HG03060 (cell line): ENCODE data around the gene KLHL9.

Experiments used
- ATAC-seq: cut with Tn5 transposase; IDR thresholded peaks from one replicate; pipeline ENCODE4 v1.9.1; 2021; ENCODE audit warnings: low read depth, moderate number of reproducible peaks; ENCODE audit not compliant: unreplicated experiment

KLHL9 gene

GRCh38 chr9:21317956-21318923, 17.0 kb downstream of the KLHL9 start:
- peak; percentile 54 for ATAC-seq

- no peak for ATAC-seq
These were observed 18.3 kb downstream of the KLHL9 start for GRCh38 chr9:21316860-21317259.

DNA sequence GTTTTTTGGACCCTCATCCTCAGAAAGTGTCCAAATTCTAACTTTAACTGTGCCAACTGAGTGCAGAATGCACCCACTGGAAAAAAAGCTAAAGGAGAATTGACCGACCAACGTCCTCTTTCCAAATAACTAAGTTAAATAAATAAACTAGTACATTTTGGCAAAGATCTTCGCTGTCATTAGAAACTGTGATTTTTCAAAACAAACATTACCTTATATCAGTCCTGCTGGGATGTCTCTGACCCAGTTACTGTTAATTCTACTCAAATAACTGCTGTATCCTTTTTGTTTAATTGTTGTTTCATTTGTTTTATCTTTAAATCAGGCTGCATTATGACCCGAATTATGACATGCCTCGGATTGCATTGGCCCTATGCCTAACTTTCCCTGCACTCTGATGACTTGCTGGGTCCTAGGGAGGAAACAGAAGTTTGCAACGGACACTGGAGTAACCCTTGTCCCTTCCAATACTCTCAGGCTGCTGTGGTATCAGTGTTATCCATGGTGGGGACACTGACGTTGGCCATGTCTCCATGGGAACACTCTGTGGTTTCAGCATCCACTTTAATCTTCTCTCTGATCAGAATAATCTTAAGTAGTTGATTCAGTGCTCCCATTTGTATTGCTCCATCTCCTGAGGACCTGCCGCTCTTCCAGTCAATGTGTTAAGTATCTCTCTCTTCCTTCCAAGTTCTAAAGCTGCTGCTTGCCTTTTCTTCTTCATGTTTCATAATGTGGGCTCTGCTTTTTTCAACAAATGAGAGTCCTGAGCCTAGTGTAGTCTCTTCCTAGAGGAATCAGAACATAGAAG, 19.0 kb downstream of the KLHL9 start:
- no peak for ATAC-seq

DNA sequence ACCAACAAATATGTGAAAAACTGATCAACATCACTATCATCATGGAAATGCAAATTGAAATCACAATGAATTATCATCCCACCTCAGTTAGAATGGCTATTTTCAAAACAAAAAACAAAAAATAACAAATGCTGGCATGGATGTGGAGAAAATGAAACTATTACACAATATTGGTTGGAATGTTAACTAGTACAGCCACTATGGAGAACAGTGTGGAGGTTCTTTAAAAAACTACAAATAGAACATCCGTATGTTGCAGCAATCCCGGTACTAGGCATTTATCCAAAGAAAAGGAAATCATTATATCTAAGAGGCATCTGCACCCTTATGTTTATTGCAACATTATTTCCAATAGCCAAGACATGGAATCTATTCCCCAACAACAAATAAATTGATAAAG, 21.1 kb downstream of the KLHL9 start:
- ATAC-seq = no peak

GRCh38 chr9:21311889-21312288, 23.3 kb downstream of the KLHL9 start:
- ATAC-seq = no peak

DNA sequence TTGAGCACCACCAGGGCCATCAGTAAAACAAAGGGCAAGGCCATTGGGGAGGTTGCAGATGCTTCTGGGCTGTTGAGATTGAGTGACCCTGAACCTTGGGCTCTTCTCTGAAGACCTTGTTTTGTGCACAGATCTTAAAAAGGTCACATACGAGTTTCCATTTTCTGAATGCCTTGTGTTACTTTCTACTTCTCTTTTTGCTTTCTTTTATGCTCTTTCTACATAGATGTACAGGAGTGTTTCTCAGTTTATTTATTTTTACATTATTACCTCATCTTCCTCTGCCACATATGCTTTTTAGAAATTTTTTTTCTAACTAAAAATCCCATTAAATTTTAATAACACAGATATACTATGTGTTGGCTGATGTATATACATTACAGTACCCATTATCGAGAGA, 30.0 kb downstream of the KLHL9 start, which contains the start of gene IFNA5:
TSS of gene IFNA5 (minus strand) at position 101 of the 400 bp plus-strand sequence. CDS start at position 44, 57 bp downstream.
- no peak for ATAC-seq

- no peak for ATAC-seq
These were observed 39.2 kb downstream of the KLHL9 start for GRCh38 chr9:21295992-21296391.

DNA sequence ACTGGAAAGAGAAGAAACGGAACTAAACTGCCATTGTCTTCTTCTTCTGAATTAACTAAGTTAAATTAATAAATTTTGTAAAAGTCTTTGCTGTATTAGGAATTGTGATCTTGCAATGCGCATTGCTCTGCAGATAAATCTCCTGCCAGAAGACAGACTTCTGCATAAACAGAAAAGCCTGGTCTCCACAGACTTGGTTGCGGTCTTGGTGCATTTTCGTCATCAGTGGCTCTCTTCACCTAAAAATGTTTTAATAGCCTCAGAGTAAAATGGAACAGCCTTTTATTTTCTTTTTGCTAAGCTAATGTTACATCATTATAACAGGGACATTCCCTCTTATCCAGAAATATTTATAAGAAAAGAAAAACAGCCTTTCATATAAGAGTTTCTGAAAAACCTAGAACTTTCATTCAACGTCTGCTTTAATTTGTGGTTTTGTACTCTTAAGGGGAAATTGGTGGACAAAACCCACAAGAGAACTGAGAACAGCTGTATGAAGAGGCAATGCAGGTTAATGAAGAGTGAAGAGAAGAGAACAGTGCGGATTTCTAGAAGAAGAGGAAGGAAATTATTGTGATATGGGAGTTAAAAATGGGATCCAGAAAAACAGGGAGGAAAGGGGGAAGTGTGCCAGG, 40.2 kb downstream of the KLHL9 start:
- ATAC-seq = no peak

DNA sequence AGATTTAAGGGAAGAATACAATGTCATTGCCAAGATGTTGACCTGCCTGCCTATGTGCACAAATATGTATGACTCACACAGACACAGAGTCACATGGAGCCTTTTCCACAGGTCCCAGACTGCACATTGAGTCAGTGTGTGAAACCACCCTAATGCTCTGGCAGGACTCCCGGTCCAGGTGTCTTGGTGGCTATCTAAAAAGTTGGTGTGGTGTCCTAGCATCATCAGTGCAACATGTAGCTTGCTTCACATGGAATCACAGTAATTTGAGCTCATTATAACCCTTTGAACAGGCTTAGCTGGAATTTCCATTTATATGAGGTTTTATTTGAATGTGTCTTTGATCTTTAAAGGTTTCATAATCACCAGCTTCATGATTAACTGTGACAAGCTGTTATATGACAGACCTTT, 40.8 kb downstream of the KLHL9 start:
- ATAC-seq = peak; percentile 68

DNA sequence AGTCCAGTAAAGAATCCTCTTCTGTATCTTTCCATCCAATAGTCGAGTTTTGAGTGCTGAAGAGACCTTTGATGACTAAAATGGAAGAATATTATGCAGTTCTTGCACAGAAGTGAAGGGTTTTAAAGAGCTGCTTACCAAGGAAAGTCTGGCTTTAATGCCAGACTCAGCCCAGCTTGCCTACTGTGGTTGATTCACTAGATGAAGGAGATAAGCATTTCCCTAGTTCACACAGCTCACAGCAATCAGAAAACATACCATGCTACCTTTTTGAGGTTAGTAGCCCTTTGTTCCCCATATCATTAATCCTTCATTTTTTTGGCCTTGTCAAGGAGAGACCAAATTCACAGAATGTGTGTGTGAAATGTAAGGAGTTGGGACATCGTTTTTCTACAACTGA, 45.4 kb downstream of the KLHL9 start:
- ATAC-seq = no peak

DNA sequence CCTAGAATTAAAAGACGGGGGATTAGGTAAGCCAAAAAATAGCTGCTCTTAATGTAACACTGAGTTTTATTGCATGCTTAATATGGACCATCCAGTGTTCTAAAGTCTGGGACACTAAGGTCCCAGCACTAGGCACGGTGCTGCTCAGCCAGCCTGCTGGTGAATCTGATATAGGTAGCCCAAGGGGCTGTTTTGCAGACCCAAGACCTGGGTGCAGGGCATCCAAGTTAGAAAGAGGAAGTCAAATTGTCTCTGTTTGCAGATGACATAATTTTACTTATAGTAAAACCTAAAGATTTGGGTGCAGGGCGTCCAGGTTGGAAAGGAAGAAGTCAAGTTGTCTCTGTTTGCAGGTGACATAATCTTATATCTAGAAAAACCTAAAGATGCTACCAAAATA, 47.9 kb downstream of the KLHL9 start:
- ATAC-seq = no peak

GRCh38 chr9:21286659-21287058, 48.5 kb downstream of the KLHL9 start:
- no peak for ATAC-seq

GRCh38 chr9:21286099-21286498, 49.1 kb downstream of the KLHL9 start:
- no peak for ATAC-seq

DNA sequence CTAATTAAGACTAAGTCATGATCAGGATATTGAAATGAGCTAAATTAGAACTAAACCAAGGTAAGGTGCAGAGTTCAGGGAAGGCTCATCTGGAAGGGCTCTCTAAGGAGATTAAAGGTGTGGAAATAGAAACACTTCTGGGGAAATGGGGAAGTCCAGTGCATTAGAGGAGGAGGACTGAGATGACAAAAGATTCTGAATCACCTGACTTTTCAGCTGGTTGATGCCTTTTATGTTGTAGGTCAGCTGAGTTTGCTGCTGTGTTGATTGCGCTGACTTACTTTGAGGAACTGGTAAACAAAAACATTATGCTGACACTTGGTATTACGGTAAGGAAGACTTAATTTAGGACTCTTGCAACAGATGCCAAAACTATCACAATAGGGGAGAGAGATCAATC, 53.9 kb downstream of the KLHL9 start:
- no peak for ATAC-seq
